ENCODE results near the gene MAP3K15. TPM values are rescaled to one million over a fixed set of nuclear protein-coding genes. Genes with fewer than 3 reads are reported as not detected.

MAP3K15 gene
- total and polyA plus RNA-seq, 2 of the 13 experiments (the other 11 are each of a cell fraction or from before 2014, with no cell fraction given): 3.9 to 6.4 TPM

GRCh38 chrX:19563746-19564145 is 48.4 kb upstream of the MAP3K15 start:
- DNase-seq (ENCODE audit: low spot score): no peak
- ATAC-seq: no peak
- intact Hi-C loops (cut with micrococcal nuclease; ENCODE audit: unreplicated experiment): no loop called here
- ChIA-PET POLR2A (no interaction called here), CTCF (ENCODE audit: low intra/inter-chr PET ratio, low total read pairs) (no interaction called here)
- in situ Hi-C loops (cut with HindIII; ENCODE audit: extremely low pct_ligation_motif_present, low pct_unique_long_range_greater_than_20kb): no loop called here
- Histone ChIP-seq H3K4me3 (replicated peaks in 1 of 3; ENCODE audit: insufficient read depth in 1 of 3, low read depth in 2 of 3, low read length in 3 of 3) (no peak overlapping the region), H3K79me2 (ENCODE audit: insufficient read depth, low read length) (no peaks in the 10 kb centered on the region), H3K36me3 (replicated peaks in 1 of 2; ENCODE audit: control insufficient read depth in 1 of 2, insufficient read depth in 2 of 2, low read length in 2 of 2) (no peaks in the 10 kb centered on the region), H3K27ac (ENCODE audit: extremely low read length, insufficient read depth, low read length) (no peak overlapping the region), H3K27me3 (ENCODE audit: control insufficient read depth in 1 of 2, insufficient read depth in 2 of 2, low read length in 2 of 2) (no peaks in the 10 kb centered on the region), H4K20me1 (ENCODE audit: insufficient read depth, low read length) (no peaks in the 10 kb centered on the region), H3K4me2 (ENCODE audit: low read depth, low read length) (no peak overlapping the region), H3K4me1 (ENCODE audit: insufficient read depth, low read length) (peaks cover 35% of the 10 kb centered on the region), H3K9ac (ENCODE audit: insufficient read depth, low read depth, low read length) (no peak overlapping the region), H2AFZ (ENCODE audit: low read length) (no peak overlapping the region), H3K9me3 (ENCODE audit: low read length) (no peaks in the 10 kb centered on the region)
- no peak for FAIRE-seq
- 100% methylated on average over 2 of the region's 6 CpGs for WGBS (ENCODE audit: low lambda C conversion rate)
- no TSS peak for BruUV-seq (replicated peaks)
- TF ChIP-seq ZFAT (CRISPR knock-in tag; conservative IDR thresholded peaks at IDR 0.05) (no peak), TOE1 (CRISPR knock-in tag; IDR thresholded peaks at IDR 0.05) (no peak), ZBTB7B (CRISPR knock-in tag; IDR thresholded peaks at IDR 0.05) (no peak), ATF7 (IDR thresholded peaks at IDR 0.05) (no peak), ATF7 (CRISPR knock-in tag; IDR thresholded peaks at IDR 0.05) (no peak), ZNF589 (CRISPR knock-in tag; conservative IDR thresholded peaks at IDR 0.05) (no peak), ETV5 (CRISPR knock-in tag; IDR thresholded peaks at IDR 0.05; ENCODE audit: borderline replicate concordance) (no peak), KDM2A (CRISPR knock-in tag; IDR thresholded peaks at IDR 0.05; ENCODE audit: borderline replicate concordance, low read depth) (no peak), CHCHD3 (CRISPR knock-in tag; IDR thresholded peaks at IDR 0.05) (no peak), NPAS2 (CRISPR knock-in tag; IDR thresholded peaks at IDR 0.05; ENCODE audit: borderline replicate concordance) (no peak), ZNF232 (CRISPR knock-in tag; IDR thresholded peaks at IDR 0.05; ENCODE audit: borderline replicate concordance) (no peak), ZBTB14 (CRISPR knock-in tag; IDR thresholded peaks at IDR 0.05) (no peak), SP4 (CRISPR knock-in tag; IDR thresholded peaks at IDR 0.05) (no peak), ZNF747 (CRISPR knock-in tag; IDR thresholded peaks at IDR 0.05; ENCODE audit: borderline replicate concordance) (no peak), NONO (IDR thresholded peaks at IDR 0.05) (no peak), NONO (CRISPR knock-in tag; conservative IDR thresholded peaks at IDR 0.05) (no peak), REL (CRISPR knock-in tag; conservative IDR thresholded peaks at IDR 0.05) (no peak), MYNN (CRISPR knock-in tag; IDR thresholded peaks at IDR 0.05; ENCODE audit: low read depth) (no peak), NFAT5 (CRISPR knock-in tag; IDR thresholded peaks at IDR 0.05) (no peak)
